Measurements from ENCODE around the gene KRT83.

KRT83 gene

DNA sequence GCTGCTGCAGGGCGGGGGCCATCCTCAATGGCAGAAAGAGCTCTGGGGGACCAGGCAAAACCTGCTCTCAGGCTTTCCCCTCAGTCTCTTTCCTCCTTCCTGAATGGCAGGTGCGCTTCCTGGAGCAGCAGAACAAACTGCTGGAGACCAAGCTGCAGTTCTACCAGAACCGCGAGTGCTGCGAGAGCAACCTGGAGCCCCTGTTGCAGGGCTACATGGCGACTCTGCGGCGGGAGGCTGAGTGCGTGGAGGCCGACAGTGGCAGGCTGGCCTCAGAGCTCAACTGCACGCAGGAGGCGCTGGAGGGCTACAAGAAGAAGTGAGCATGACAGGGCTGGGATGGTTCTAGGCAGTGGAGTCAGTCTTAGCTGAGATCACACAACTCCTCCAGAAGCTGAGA, 22.9 kb upstream of the KRT83 start:
- TF ChIP-seq, protein P1, sequence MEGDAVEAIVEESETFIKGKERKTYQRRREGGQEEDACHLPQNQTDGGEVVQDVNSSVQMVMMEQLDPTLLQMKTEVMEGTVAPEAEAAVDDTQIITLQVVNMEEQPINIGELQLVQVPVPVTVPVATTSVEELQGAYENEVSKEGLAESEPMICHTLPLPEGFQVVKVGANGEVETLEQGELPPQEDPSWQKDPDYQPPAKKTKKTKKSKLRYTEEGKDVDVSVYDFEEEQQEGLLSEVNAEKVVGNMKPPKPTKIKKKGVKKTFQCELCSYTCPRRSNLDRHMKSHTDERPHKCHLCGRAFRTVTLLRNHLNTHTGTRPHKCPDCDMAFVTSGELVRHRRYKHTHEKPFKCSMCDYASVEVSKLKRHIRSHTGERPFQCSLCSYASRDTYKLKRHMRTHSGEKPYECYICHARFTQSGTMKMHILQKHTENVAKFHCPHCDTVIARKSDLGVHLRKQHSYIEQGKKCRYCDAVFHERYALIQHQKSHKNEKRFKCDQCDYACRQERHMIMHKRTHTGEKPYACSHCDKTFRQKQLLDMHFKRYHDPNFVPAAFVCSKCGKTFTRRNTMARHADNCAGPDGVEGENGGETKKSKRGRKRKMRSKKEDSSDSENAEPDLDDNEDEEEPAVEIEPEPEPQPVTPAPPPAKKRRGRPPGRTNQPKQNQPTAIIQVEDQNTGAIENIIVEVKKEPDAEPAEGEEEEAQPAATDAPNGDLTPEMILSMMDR (IDR thresholded peaks at IDR 0.05) = no peak

DNA sequence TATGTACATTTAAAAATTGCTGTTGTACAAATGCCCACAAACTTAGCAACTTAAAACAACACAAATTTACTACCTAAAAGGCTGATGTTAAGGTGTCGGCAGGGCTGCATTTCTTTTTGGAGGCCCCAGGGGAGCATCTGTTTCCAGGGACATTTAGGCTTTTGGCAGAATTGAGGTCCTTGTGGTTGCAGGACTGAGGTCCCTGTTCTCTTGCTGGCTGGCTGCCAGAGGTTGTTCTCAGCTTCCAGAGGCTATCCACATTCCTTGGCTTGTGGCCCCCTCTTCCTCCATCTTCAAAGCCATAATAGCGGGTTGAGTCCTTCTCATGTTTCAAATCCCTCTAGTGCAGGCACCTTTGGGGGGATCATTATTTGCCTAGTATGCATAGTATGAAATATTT, 22.4 kb upstream of the KRT83 start:
- TF ChIP-seq, protein P1 (IDR thresholded peaks at IDR 0.05) = no peak

DNA sequence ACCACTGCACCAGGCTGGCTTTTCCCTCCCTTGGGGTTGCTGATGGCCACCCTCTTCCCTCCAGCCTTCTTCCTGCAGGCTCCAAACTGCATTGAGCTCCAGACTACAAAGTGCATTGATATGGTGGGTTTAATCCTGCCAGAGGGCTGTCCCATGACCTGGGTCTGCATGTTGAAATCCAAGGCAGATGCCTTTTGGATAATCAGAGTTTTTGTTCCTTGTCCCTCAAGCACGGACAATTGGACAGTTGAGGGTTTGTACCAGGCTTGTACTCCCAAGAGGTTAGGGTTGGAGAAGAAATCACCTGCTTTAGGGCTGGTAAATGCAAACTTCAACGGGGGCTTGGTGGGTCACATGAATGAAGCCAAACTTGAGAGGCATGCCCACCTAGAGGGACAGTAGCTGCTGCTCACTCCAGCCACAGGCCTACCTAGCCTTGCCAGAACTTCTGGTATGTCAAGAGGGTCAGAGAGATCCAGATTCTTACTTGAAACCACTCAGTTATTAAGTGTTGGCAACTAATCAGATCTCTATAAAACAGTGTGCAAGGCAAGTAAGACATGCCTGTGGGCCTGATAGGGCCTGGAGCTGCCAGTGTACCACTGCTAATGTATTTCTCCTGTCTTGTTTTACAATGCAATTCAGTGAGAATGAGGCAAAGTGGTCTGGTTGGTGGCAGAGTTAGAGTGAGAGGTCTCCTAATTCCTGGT, 21.7 kb upstream of the KRT83 start:
- TF ChIP-seq, protein P1 (IDR thresholded peaks at IDR 0.05) = no peak

DNA sequence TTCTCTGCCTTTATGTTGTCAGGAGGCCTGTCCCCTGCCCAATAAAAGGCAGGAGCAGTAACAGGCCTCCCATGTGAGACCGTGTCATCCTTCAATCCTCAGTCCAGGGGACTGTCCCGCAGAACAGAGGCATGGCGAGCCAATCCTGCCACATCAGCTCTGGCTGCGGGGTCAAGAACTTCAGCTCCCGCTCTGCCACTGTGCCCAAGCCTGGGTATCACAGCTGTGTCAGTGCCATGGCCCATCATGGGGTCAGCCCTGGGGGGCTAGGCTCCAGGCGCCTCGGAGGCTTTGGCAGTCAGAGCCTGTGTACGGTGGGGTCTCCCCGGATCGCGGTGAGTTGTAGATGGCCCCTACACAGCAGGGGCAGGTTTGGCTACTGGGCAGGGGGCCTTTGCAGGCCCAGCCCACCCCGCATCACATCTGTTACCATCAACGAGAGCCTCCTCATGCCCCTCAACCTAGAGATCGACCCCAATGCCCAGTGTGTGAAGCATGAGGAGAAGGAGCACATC, 19.9 kb upstream of the KRT83 start:
- TF ChIP-seq, protein P1 (IDR thresholded peaks at IDR 0.05) = no peak

DNA sequence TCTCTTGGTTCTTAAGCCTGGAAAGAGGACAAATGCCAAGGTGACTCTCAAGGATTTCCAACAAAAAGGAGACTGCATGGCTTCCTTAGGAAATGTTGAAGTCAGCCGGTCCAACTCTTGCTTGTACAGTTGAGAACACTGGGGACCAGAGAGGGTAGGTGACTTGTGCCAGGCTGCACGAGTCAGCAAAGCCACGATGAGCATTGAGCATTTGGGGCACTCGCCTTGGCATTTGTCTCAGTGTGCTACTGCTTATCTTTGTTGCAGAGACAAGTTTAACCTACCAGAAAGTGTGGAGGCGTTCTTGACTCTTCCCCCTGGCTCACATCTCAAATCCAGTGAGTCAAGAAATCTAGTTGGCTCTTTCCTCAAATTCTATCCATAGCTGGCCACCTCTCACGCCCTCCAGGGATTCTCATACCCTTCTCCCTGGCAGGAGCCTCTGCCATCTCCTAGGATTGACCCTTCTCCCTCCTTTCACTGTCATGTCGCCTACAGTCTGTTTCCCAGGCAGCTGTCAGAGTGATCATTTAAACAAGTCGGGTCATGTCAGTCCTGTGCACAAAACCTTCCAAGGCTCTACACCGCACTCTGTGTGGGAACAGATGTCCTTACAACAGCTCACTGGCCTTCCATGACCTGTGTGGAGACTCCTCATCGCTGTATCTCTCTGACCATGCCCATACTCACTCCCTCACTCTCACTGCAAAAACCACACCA, 17.2 kb upstream of the KRT83 start:
- TF ChIP-seq, protein P1 (IDR thresholded peaks at IDR 0.05) = no peak

DNA sequence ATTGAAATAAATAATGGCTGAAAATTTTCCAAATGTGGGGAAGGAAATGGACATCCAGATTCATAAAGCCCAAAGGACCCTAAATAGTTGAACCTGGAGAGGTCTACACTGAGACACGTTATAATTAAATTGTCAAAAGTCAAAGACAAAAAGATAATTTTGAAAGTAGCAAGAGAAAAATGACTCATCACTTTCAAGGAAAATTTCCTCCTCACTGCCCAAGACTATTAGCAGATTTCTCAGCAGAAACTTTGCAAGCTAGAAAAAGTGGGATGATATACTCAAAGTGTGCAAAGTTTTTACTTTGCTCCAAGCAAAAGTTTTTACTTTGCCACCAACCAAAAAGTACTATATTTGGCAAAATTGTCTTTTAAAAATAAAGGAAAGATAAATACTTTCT, 15.9 kb upstream of the KRT83 start:
- TF ChIP-seq, protein P1 (IDR thresholded peaks at IDR 0.05) = no peak

DNA sequence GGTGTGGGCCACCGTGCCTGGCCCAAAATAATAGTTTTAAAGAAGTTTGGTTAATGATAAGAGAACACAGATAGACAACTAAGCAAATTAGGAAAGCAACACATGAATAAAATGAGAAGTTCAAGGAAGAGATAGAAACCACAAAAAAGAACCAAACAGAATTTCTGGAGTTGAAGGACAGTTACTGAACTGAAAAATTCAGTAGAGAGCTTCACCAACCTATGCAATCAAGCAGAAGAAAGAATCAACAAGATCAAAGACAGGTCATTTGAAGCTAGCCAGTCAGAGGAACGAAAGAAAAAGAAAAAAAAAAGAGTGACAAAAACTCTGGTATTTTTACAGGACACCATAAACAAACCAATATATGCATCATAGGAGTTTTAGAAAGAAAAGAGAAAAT, 15.4 kb upstream of the KRT83 start:
- TF ChIP-seq, protein P1 (IDR thresholded peaks at IDR 0.05) = no peak
